HG03045 (cell line): ENCODE measurements around the gene PARD3.
"Not testable (repeated sequence)": the region's sequence is repeated elsewhere in the genome, so short reads cannot be mapped to it uniquely, and the experiment has no call there.

ENCODE experiments used
- ATAC-seq: cut with Tn5 transposase; IDR thresholded peaks from one replicate; pipeline ENCODE4 v1.9.1; 2021; ENCODE audit warnings: mild to moderate bottlenecking, moderate library complexity; ENCODE audit not compliant: unreplicated experiment

Gene PARD3

GRCh38 chr10:34655286-34656170 is 159.6 kb downstream of the PARD3 start:
- ATAC-seq: no peak

GRCh38 chr10:34654211-34654610 is 160.9 kb downstream of the PARD3 start:
- ATAC-seq: no peak

GRCh38 chr10:34653530-34653929 is 161.6 kb downstream of the PARD3 start:
- ATAC-seq: no peak

- no peak for ATAC-seq
These were observed 163.5 kb downstream of the PARD3 start for GRCh38 chr10:34651416-34652195.

GRCh38 chr10:34650156-34650555 is 164.9 kb downstream of the PARD3 start:
- no peak for ATAC-seq

GRCh38 chr10:34649385-34649784 is 165.7 kb downstream of the PARD3 start:
- ATAC-seq: no peak

GRCh38 chr10:34648919-34649318 is 166.2 kb downstream of the PARD3 start:
- no peak for ATAC-seq

- ATAC-seq: no peak
These were observed 166.9 kb downstream of the PARD3 start for GRCh38 chr10:34647875-34648865.

GRCh38 chr10:34647160-34647559 is 167.9 kb downstream of the PARD3 start:
- ATAC-seq: no peak

- no peak for ATAC-seq
These were observed 168.8 kb downstream of the PARD3 start for GRCh38 chr10:34646331-34646730.

- not testable (repeated sequence) for ATAC-seq
These were observed 170.3 kb downstream of the PARD3 start for GRCh38 chr10:34644815-34645214.

GRCh38 chr10:34644224-34644623 is 170.9 kb downstream of the PARD3 start:
- ATAC-seq: no peak

GRCh38 chr10:34643620-34644019 is 171.5 kb downstream of the PARD3 start:
- ATAC-seq: no peak

GRCh38 chr10:34641913-34642558 is 173.1 kb downstream of the PARD3 start:
- no peak for ATAC-seq

- ATAC-seq: no peak
These were observed 173.8 kb downstream of the PARD3 start for GRCh38 chr10:34641147-34641912.

- peak; percentile 53 for ATAC-seq
These were observed 176.6 kb downstream of the PARD3 start for GRCh38 chr10:34638406-34639054.

GRCh38 chr10:34637418-34637911 is 177.6 kb downstream of the PARD3 start:
- peak; percentile 86 for ATAC-seq

GRCh38 chr10:34635111-34635510 is 180.0 kb downstream of the PARD3 start:
- no peak for ATAC-seq

GRCh38 chr10:34633374-34633773 is 181.7 kb downstream of the PARD3 start:
- ATAC-seq: no peak
